GM19455 (cell line): ENCODE data around the gene ANKRD35.
A peak's percentile ranks its signal among the peaks of the same experiment; 100 is the strongest.
"Not testable (repeated sequence)": the region's sequence is repeated elsewhere in the genome, so short reads cannot be mapped to it uniquely, and the experiment has no call there.

Source experiments
- ATAC-seq: cut with Tn5 transposase; IDR thresholded peaks from one replicate; pipeline ENCODE4 v1.9.1; 2021; ENCODE audit not compliant: unreplicated experiment

Gene ANKRD35, protein sequence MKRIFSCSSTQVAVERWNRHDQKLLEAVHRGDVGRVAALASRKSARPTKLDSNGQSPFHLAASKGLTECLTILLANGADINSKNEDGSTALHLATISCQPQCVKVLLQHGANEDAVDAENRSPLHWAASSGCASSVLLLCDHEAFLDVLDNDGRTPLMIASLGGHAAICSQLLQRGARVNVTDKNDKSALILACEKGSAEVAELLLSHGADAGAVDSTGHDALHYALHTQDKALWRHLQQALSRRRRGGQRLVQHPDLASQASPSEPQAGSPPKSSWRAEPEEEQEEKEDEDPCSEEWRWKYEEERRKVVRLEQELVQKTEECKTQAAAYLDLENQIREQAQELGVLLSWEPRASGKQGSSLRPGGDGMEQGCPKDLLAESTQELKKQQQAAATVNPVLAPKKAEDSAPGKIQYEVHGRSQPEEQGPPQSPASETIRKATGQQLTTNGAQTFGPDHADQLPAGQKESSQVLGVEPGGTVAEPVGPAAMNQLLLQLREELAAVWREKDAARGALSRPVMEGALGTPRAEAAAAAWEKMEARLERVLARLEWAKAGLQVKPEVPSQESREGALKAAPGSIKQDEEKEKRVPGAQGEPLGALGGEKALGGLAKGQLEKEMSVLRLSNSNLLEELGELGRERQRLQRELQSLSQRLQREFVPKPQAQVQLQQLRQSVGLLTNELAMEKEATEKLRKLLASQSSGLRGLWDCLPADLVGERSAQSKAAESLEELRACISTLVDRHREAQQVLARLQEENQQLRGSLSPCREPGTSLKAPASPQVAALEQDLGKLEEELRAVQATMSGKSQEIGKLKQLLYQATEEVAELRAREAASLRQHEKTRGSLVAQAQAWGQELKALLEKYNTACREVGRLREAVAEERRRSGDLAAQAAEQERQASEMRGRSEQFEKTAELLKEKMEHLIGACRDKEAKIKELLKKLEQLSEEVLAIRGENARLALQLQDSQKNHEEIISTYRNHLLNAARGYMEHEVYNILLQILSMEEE

DNA sequence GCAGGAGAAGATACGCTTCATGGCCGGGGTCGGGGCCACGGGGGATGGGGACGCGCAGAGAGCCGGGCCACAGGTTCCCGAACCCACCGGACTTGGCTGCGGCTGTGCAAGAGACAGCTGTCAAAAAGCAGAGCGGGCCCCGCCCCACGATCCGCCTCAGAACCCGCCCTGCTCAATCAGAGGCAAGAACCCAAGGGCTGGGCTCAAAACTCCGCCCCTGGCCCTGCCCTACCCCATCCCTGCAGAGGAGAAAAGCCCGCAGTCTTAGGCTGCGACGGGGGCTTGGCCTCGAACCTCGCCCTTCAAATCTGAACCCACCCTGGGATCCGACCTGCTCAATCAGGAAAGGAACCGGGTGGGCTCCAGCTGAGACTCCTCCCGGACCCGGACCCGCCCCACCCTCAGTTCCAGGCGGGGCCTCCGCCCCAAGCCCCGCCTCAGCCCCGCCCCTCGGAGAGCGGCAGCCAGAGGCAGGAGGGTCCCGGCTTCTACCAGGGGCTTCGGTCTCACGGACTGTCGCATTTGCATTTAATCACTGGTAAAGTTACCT lies at the start of gene ANKRD35:
Gene ANKRD35, minus strand, starts transcription at position 129 of the 550 bp plus-strand sequence. Its CDS starts 108 bp downstream, at position 21.
- peak; percentile 98 for ATAC-seq

DNA sequence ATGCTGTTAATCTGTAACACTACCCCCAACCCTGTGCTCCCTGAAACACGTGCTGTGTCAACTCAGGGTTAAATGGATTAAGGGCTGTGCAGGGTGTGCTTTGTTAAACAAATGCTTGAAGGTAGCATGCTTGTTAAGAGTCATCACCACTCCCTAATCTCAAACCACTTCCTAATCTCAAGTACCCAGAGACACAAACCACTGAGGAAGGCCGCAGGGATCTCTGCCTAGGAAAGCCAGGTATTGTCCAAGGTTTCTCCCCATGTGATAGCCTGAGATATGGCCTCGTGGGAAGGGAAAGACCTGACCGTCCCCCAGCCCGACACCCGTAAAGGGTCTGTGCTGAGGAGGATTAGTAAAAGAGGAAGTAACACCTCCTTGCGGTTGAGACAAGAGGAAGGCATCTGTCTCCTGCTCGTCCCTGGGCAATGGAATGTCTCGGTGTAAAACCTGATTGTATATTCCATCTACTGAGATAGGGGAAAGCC lies 46.9 kb upstream of the ANKRD35 start:
- not testable (repeated sequence) for ATAC-seq

DNA sequence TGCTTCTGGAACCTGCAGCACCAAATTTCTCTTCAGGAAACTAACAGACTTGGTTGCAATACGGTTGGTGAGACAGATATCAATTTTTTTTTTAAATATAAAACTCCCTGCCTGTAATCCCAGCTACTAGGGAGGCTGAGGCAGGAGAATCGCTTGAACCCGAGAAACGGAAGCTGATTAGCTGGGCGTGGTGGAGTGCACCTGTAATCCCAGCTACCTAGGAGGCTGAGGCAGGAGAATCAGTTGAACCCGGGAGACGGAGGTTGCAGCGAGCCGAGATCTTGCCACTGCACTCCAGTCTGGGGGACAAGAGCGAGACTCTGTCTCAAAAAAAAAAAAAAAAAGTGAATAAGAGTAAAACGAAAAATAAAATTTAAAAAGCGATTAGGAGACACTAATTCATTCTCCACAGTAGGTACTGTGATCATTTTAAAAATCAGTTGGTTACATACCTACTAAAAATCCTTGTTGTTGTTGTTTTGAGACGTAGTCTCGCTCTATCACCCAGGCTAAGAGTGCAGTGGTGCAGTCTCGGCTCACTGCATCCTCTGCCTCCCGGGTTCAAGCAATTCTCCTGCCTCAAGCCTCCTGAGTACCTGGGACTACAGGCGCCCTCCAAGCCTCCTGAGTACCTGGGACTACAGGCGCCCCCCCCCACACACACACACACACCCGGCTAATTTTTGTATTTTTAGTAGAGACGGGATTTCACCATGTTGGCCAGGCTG lies 42.4 kb upstream of the ANKRD35 start:
- no peak for ATAC-seq

DNA sequence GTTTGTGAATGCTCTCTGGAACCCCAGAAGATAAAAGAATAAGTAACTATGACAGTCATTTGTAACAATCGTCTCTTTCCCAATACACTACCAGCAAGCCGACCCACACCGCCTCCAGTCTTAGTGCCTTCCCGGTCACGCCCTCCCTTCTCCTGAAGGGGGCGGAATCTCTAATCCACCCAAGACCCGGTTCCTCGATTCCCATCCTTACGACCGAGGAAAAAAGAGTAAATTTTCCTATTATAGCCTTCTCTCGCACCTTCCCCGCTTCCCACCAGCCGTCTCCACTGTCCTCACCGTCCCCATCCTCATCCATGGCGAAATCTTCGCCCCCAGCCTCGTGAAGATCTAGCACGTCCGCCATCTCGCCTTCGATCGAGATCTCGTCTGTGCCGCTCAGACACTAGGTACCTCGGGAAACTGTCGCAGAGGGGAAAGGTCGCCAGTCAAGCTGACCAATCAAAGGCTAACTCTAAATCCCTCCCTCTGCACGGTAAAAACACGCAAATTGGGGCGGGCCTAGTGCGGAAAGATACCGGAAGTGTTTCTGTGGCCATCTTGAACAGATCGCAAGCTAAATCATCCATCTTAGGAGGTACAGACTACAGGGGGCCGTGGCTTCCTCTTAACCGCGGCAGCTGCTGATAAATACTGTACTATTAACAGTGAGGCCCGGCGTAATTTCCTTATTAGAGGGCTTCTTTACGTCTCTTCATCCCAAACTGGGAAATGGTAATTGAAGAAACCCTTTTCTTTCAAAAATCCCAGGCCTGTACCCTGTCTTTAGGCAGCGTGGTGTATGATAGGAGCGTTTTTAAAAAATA lies 41.6 kb upstream of the ANKRD35 start, which contains the start of gene RBM8A:
Gene RBM8A, minus strand, starts transcription at position 422 of the 824 bp plus-strand sequence. Its CDS starts 58 bp downstream, at position 364.
- ATAC-seq = peak; percentile 97

DNA sequence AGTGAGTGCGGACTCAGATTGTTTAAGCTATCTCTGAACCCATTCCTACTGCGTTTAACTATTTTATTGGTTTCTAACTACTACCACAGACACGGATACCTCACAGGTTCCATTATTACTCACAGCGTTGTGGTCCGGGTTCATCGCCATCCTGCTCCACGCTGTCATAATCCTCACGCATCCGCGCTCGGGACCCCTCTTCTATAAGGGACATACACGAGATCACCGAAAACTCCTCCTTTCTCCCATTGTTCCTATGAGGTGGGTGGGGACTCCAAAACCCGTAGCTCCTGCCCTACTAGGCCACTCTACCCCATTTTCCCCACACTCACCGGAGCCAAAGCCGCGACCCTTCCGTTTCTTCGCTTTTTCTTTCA lies 41.0 kb upstream of the ANKRD35 start:
- peak; percentile 2 for ATAC-seq

DNA sequence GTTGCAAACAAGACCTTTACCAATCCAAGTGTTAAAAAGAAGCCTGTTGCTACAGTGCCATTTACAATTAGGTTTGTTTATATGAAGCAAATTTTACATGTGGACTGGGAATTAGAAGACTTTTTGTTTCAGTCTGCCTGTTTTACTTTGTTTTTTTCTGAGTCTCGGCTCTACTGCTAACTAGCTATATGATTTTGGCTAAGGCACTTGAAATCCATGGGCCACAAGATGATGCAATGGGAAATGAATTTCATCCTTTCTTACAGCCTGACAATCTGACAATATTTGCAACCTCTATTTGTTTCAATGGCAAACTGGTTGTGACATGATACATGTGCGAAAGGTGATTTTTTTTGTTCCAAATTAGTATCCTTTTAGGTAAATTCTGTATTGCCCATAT lies 36.6 kb upstream of the ANKRD35 start:
- no peak for ATAC-seq

DNA sequence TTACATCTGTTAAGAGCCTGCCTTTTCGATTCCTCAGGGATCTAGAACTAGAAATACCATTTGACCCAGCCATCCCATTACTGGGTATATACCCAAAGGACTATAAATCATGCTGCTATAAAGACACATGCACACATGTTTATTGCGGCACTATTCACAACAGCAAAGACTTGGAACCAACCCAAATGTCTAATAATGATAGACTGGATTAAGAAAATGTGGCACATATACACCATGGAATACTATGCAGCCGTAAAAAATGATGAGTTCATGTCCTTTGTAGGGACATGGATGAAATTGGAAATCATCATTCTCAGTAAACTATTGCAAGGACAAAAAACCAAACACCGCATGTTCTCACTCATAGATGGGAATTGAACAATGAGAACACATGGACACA lies 34.6 kb upstream of the ANKRD35 start:
- ATAC-seq = not testable (repeated sequence)

DNA sequence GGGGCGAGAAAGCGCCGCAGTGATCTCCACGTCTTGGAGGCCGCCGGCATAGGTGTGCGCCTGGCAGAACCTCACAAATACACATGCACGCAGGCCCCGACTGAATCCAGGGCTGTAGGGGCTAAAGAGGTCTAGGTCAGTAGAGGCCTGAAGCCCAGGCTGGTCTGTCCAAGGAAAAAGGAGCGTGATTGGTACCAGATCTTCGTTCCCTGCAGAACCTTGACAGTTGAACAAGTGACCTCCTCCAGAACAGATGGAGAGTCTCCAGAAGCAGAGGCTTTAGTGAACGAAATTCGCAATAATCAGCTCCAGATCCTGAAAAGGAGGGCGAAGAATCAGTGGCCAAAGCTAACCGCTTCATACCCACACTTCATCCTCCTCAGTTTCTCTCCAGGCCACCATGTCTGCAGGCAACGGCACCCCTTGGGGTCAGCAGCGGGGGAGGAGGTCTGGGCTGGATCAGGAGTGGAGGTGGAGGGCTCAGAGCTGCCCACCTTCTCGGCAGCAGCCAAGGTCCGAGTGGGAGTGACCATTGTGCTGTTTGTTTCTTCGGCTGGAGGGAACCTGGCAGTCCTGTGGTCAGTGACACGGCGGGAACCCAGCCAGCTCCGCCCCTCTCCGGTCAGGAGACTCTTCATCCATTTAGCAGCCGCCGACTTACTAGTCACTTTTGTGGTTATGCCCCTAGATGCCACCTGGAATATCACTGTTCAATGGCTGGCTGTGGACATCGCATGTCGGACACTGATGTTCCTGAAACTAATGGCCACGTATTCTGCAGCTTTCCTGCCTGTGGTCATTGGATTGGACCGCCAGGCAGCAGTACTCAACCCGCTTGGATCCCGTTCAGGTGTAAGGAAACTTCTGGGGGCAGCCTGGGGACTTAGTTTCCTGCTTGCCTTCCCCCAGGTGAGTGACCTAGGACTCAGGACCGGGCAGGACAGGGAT lies 33.6 kb upstream of the ANKRD35 start:
- peak; percentile 82 for ATAC-seq

DNA sequence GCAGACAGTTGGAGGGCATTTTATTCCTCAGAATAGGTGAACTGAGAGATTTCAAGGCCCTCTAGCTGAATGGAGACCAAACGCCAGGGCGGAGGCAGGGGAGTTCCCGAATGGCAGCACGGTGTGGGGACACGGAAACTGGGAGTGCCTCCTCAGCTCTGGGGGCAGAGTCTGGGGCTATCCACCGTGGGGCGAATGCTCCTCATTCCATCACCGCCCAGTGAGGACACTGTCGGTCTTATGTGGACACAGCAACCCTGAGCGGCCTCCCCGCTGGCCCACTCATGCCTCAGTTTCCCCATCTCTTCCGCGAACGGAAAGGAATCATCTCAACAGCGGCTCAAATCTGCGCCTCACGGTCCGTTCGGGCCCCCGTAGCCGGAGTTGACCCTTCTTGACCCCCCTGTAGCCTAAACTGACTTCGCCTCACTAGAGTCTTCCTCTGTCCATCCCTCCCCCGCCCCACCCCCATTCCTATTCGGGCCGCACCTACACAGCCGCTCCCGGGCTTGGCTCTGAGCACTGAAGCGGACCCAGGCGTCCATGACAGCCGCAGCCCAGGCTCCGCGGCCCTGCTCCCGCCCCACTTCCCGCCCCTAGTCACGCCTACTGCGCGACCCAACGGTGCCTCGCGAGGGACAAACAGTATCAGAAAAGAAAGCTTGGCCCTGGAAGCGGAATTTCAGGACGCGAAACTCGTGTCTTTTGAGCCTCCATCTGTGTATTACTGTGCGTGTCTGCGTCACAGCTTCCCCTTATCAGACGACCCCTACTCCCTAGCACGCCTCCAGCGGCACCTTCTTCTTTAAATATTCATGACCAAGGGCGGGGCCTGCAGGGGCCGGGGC lies 32.7 kb upstream of the ANKRD35 start, which contains the start of gene PEX11B:
Gene PEX11B, minus strand, starts transcription at position 574 of the 848 bp plus-strand sequence. Its CDS starts 29 bp downstream, at position 545.
- ATAC-seq = peak; percentile 81

DNA sequence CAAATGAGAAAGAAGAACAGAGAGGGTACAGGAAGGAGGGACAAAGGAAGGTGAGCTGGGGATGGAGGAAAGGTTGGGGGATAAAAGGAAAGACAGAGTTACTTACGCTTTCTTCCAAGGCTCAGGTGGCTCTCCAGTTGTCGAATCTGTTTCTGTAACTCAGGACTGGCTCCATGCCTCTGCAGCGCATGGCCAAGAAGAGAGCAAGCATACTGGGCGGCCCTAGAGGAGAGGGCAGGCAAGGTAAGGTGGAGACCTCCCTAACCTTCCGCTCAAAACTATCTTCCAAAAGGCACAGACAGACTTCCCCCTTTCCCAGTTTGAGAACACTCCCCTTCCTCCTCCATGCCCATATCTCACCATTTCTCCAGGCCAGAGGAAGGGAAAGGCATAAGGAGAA lies 31.9 kb upstream of the ANKRD35 start:
- no peak for ATAC-seq

DNA sequence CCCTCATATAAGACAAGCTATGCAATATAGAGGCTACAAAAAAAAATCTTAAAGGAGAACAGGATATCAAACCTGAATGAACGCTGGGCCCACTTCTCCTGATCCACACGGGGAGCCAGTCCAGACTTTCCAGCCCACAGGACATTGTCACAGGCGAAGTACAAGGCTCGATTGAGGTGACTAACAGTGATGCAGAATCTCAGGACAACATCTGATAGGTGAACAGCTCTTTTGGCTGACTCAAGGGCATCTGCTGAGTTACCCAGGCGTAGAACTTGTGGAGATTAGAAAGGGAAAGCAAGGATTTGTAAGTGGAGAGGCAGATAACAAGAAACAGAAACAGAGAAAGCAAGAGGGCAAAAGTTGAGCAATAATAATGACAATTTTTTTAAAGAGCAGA lies 31.1 kb upstream of the ANKRD35 start:
- no peak for ATAC-seq

DNA sequence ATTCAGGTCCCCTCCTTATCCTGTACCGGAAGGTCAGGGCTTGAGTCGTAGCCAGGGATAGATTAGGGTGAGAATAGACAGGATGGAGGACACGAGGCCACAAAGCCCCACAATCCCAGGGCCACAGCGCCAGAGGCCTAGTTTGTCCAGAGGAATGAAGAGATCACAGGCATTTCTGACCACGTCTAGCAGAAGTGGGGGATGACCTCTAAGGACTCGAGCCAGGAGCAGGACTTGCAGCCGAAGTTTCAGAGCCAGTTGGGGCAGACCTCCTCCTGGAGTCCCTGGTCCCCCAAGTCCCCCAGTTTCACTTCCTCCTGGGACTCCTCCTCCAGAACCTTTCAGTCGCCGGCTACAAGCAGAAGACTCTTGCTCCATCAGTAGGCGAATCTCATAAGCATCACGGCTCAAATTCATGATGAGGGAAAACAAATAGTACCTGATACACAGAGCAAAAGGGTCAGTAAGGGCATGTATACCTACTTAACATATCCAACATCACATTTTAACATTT lies 26.5 kb upstream of the ANKRD35 start:
- ATAC-seq = no peak

DNA sequence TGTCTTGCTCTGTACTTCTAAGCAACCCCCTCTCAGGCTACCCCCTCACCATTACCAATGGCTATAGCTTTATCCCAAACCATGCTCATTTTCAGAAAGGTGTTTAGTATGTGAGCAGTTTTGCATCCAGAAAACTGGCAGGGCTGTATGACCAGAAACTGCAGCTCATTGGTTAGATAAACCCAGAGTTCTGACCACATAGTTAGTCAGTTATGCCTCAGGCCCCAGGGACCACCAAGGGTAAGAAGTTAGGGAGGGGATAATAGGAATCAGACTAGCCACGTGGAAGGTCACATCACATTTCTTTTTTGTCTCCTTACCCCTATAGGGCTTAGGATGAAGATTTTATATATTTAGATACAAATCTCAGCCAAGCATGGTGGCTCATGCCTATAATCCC lies 23.0 kb upstream of the ANKRD35 start:
- no peak for ATAC-seq

DNA sequence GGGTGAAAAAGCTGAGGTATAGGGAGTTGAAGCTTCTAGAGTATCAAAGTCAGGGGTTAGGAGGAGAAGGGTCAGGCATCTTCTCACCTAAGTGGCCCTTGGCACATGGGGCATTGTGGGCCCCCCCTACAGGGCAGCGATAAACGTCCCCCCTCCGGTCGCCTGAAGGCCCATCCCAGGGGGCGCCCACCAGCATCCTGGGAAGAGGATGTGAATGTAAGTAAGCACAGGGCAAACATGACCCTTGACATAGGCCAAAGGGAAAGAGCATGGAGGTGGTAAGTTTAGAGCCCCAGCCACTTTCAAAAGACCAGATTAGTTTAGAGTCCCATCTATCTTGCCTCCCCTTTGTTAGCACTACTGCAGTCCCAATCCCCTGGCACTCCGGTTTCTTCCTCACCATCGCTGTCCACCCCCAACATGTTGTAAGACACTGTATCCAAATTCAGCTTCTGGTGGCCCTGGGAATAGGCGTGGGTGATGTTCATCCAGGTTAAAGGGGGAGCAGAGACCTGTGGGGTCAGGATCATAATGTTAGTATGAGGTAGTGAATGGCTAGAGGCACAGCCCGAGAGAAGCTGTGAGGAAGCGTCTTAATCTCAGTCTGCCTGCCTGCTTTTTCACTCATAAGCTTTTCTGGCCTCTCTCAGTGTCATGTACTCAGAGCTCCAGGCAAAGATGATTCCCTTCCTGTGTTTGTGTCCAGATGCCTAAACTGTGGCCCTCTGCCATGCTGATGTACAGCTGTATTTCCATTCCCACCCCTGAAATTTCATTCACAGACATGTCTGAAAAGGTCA lies 21.5 kb upstream of the ANKRD35 start:
- ATAC-seq = no peak

DNA sequence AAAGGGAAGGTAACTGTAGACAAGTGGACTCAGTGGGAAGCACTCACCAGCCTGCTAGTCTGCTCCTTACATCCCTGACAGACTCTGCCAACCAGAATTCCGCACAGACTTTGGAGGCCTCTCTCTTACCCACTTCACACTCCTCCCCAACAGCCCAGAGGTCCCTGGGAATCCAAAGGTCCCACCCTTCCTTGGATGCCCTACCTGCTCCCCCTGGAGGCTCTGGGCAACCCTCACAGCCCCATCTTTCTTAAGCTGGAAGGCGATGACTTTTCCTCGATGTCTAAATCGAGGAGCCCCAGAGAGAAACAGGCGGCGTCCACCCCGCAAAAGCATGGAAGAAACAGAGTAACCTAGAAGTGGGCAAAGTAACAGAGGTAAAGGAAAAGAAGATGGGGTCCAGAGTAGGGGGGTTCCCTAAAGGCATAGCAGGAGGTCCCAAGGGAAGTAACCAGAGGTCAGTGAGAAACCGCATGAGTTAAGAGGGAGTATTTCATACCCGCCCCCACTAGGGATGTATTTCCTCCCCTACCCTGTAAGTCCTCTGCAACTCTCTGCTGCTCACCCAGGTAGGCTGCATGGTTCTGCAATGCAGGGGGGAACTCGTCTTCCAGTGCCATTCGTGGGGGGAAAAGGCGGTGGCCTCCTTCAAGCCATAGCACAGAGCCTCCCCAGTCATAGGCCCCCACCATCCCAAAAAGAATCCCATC lies 15.8 kb upstream of the ANKRD35 start:
- ATAC-seq = no peak

DNA sequence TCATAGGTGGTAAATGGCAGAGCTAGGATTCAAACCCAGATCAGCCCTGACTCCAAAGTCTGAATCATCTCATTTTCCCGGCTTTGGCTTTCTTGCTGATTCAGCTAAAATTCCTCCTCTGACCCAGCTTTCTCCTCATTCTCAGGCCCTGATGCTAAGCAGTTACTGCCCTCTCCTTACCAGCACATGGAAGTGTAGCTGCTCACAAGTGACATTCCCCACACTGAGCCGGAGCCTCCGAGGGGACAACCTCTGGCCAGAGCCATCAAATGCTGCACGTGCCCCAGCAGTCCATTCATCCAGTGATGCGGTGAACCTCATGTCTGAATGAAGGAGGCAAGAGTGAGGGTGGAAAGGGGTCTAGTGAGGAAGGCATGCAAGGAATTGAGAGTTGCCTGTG lies 13.1 kb upstream of the ANKRD35 start:
- ATAC-seq = no peak
